Measurements from ENCODE around the gene FGD5.

FGD5 gene

GRCh38 chr3:14780927-14781507 is 37.7 kb upstream of the FGD5 start:
- no peaks in the 10 kb centered on the region for H3K4me1 ChIP-seq (ENCODE audit: low read depth, poor library complexity, severe bottlenecking)
- H3K36me3 ChIP-seq (ENCODE audit: insufficient read depth) = no peaks in the 10 kb centered on the region
- H3K27ac ChIP-seq = no peak overlapping the region
- H3K9ac ChIP-seq = no peak overlapping the region
- H3K4me2 ChIP-seq = no peak overlapping the region
- no peak for TF ChIP-seq CTCF (conservative IDR thresholded peaks at IDR 0.05; ENCODE audit: low read depth, low read length)
- no peak overlapping the region for H2AFZ ChIP-seq (ENCODE audit: low read depth)
- H3K4me3 ChIP-seq (IDR thresholded peaks at IDR 0.05; ENCODE audit: insufficient read depth, low read depth, low read length) = no peak overlapping the region
- no peaks in the 10 kb centered on the region for H3K79me2 ChIP-seq (ENCODE audit: insufficient read depth, low read depth)
- no peaks in the 10 kb centered on the region for H4K20me1 ChIP-seq (ENCODE audit: insufficient read depth)
- no peaks in the 10 kb centered on the region for H3K27me3 ChIP-seq (ENCODE audit: insufficient read depth, low read depth)

- H3K79me2 ChIP-seq (ENCODE audit: insufficient read depth, low read depth) = no peaks in the 10 kb centered on the region
- H3K27ac ChIP-seq = no peak overlapping the region
- no peak overlapping the region for H2AFZ ChIP-seq (ENCODE audit: low read depth)
- H3K27me3 ChIP-seq (ENCODE audit: insufficient read depth, low read depth) = no peaks in the 10 kb centered on the region
- no peak overlapping the region for H3K9ac ChIP-seq
- H3K4me3 ChIP-seq (IDR thresholded peaks at IDR 0.05; ENCODE audit: insufficient read depth, low read depth, low read length) = no peak overlapping the region
- H3K4me2 ChIP-seq = no peak overlapping the region
- no peaks in the 10 kb centered on the region for H3K4me1 ChIP-seq (ENCODE audit: low read depth, poor library complexity, severe bottlenecking)
- no peak for TF ChIP-seq CTCF (conservative IDR thresholded peaks at IDR 0.05; ENCODE audit: low read depth, low read length)
- H3K36me3 ChIP-seq (ENCODE audit: insufficient read depth) = no peaks in the 10 kb centered on the region
- no peaks in the 10 kb centered on the region for H4K20me1 ChIP-seq (ENCODE audit: insufficient read depth)
These were observed 35.2 kb upstream of the FGD5 start for GRCh38 chr3:14783480-14784086.

- H4K20me1 ChIP-seq (ENCODE audit: insufficient read depth) = no peaks in the 10 kb centered on the region
- no peaks in the 10 kb centered on the region for H3K36me3 ChIP-seq (ENCODE audit: insufficient read depth)
- H3K9ac ChIP-seq = no peak overlapping the region
- no peak overlapping the region for H3K4me3 ChIP-seq (IDR thresholded peaks at IDR 0.05; ENCODE audit: insufficient read depth, low read depth, low read length)
- no peak overlapping the region for H2AFZ ChIP-seq (ENCODE audit: low read depth)
- TF ChIP-seq CTCF (conservative IDR thresholded peaks at IDR 0.05; ENCODE audit: low read depth, low read length) = no peak
- no peaks in the 10 kb centered on the region for H3K4me1 ChIP-seq (ENCODE audit: low read depth, poor library complexity, severe bottlenecking)
- H3K27ac ChIP-seq = no peak overlapping the region
- H3K27me3 ChIP-seq (ENCODE audit: insufficient read depth, low read depth) = no peaks in the 10 kb centered on the region
- H3K4me2 ChIP-seq = no peak overlapping the region
- no peaks in the 10 kb centered on the region for H3K79me2 ChIP-seq (ENCODE audit: insufficient read depth, low read depth)
These were observed 34.6 kb upstream of the FGD5 start for GRCh38 chr3:14784087-14784681.

- Histone ChIP-seq H3K4me2 (no peak overlapping the region), H3K36me3 (ENCODE audit: insufficient read depth) (no peaks in the 10 kb centered on the region), H3K79me2 (ENCODE audit: insufficient read depth, low read depth) (no peaks in the 10 kb centered on the region), H4K20me1 (ENCODE audit: insufficient read depth) (no peaks in the 10 kb centered on the region), H3K9ac (no peak overlapping the region), H3K4me1 (ENCODE audit: low read depth, poor library complexity, severe bottlenecking) (no peaks in the 10 kb centered on the region), H2AFZ (ENCODE audit: low read depth) (no peak overlapping the region), H3K27ac (no peak overlapping the region), H3K27me3 (ENCODE audit: insufficient read depth, low read depth) (no peaks in the 10 kb centered on the region), H3K4me3 (IDR thresholded peaks at IDR 0.05; ENCODE audit: insufficient read depth, low read depth, low read length) (no peak overlapping the region)
- TF ChIP-seq CTCF (conservative IDR thresholded peaks at IDR 0.05; ENCODE audit: low read depth, low read length) = no peak
These were observed 33.3 kb upstream of the FGD5 start for GRCh38 chr3:14785207-14786155.
